Stimulated activated effector memory CD8-positive, alpha-beta T cell treated with anti-CD3 and anti-CD28 coated beads, Interleukin-12 subunit alpha, Interleukin-12 subunit beta, amount 100 ng/mL, for 72 hours (primary cell): ENCODE results near the gene RXFP3.

Source experiments
- ATAC-seq: fragments of 150-1000 bp; cut with Tn5 transposase; 2 replicates; pipeline ENCODE4 v1.10.0; 2021
- DNase-seq, 2 donors: peaks; one replicate each; pipeline ENCODE4 v3.0.0; 2021 to 2022; ENCODE audit warnings: low spot score in 2 of 2
- H3K27ac Mint-ChIP-seq: one replicate; pipeline ENCODE4 v1.8.0; 2022; ENCODE audit warnings: mild to moderate bottlenecking, mixed read lengths
- H3K36me3 Mint-ChIP-seq: one replicate; pipeline ENCODE4 v1.8.0; 2022; ENCODE audit warnings: mild to moderate bottlenecking, mixed read lengths
- H3K4me1 Mint-ChIP-seq: one replicate; pipeline ENCODE4 v1.8.0; 2022; ENCODE audit warnings: mixed read lengths
- H3K4me3 Mint-ChIP-seq: one replicate; pipeline ENCODE4 v1.8.0; 2022; ENCODE audit warnings: mild to moderate bottlenecking, mixed read lengths
- H3K9me3 Mint-ChIP-seq: one replicate; pipeline ENCODE4 v1.8.0; 2022; ENCODE audit warnings: mixed read lengths

The RXFP3 gene

GRCh38 chr5:33957577-33958150 is 21.5 kb downstream of the RXFP3 start:
- no peaks in the 10 kb centered on the region for H3K9me3 Mint-ChIP-seq
- ATAC-seq (no peak), DNase-seq (no peak)
- no peaks in the 10 kb centered on the region for H3K36me3 Mint-ChIP-seq
- no peak overlapping the region for H3K27ac Mint-ChIP-seq
- no peak overlapping the region for H3K4me3 Mint-ChIP-seq
- no peaks in the 10 kb centered on the region for H3K4me1 Mint-ChIP-seq

- Mint-ChIP-seq H3K4me3 (no peak overlapping the region), H3K9me3 (no peaks in the 10 kb centered on the region), H3K4me1 (no peaks in the 10 kb centered on the region), H3K36me3 (no peaks in the 10 kb centered on the region), H3K27ac (no peak overlapping the region)
- ATAC-seq (no peak), DNase-seq (no peak)
Measured at GRCh38 chr5:33958176-33958575, 22.0 kb downstream of the RXFP3 start.

- DNase-seq = no peak
- H3K4me1 Mint-ChIP-seq = no peaks in the 10 kb centered on the region
- H3K27ac Mint-ChIP-seq = no peak overlapping the region
- no peaks in the 10 kb centered on the region for H3K36me3 Mint-ChIP-seq
- no peaks in the 10 kb centered on the region for H3K9me3 Mint-ChIP-seq
- H3K4me3 Mint-ChIP-seq = no peak overlapping the region
- ATAC-seq = peak; percentile 56
Measured at GRCh38 chr5:33964132-33964700, 28.0 kb downstream of the RXFP3 start.

- Mint-ChIP-seq H3K4me1 (no peaks in the 10 kb centered on the region), H3K27ac (no peak overlapping the region), H3K9me3 (no peaks in the 10 kb centered on the region), H3K4me3 (no peak overlapping the region), H3K36me3 (no peaks in the 10 kb centered on the region)
- DNase-seq (no peak), ATAC-seq (no peak)
Measured at GRCh38 chr5:33966805-33967204, 30.6 kb downstream of the RXFP3 start.

- Mint-ChIP-seq H3K4me1 (no peaks in the 10 kb centered on the region), H3K4me3 (no peak overlapping the region), H3K27ac (no peak overlapping the region), H3K9me3 (no peaks in the 10 kb centered on the region), H3K36me3 (no peaks in the 10 kb centered on the region)
- DNase-seq (no peak), ATAC-seq (no peak)
Measured at GRCh38 chr5:33968211-33969005, 32.2 kb downstream of the RXFP3 start.

- no peaks in the 10 kb centered on the region for H3K4me1 Mint-ChIP-seq
- no peaks in the 10 kb centered on the region for H3K9me3 Mint-ChIP-seq
- H3K36me3 Mint-ChIP-seq = no peaks in the 10 kb centered on the region
- H3K4me3 Mint-ChIP-seq = no peak overlapping the region
- no peak overlapping the region for H3K27ac Mint-ChIP-seq
- ATAC-seq (peak; percentile 53), DNase-seq (no peak)
Measured at GRCh38 chr5:33969572-33970452, 33.6 kb downstream of the RXFP3 start.

- Mint-ChIP-seq H3K36me3 (no peaks in the 10 kb centered on the region), H3K4me1 (no peaks in the 10 kb centered on the region), H3K9me3 (no peaks in the 10 kb centered on the region), H3K27ac (no peak overlapping the region), H3K4me3 (no peak overlapping the region)
- ATAC-seq = peak; percentile 36
- no peak for DNase-seq
Measured at GRCh38 chr5:33973271-33973670, 37.1 kb downstream of the RXFP3 start.

GRCh38 chr5:33975852-33976251 is 39.7 kb downstream of the RXFP3 start:
- Mint-ChIP-seq H3K9me3 (no peaks in the 10 kb centered on the region), H3K36me3 (no peaks in the 10 kb centered on the region), H3K4me3 (no peak overlapping the region), H3K27ac (no peak overlapping the region), H3K4me1 (no peaks in the 10 kb centered on the region)
- DNase-seq (no peak), ATAC-seq (no peak)

GRCh38 chr5:33976307-33976706 is 40.1 kb downstream of the RXFP3 start:
- no peak overlapping the region for H3K4me3 Mint-ChIP-seq
- ATAC-seq (no peak), DNase-seq (no peak)
- H3K9me3 Mint-ChIP-seq = no peaks in the 10 kb centered on the region
- H3K4me1 Mint-ChIP-seq = no peaks in the 10 kb centered on the region
- no peak overlapping the region for H3K27ac Mint-ChIP-seq
- H3K36me3 Mint-ChIP-seq = no peaks in the 10 kb centered on the region

GRCh38 chr5:33978306-33978705 is 42.1 kb downstream of the RXFP3 start:
- no peak overlapping the region for H3K4me3 Mint-ChIP-seq
- ATAC-seq = no peak
- H3K4me1 Mint-ChIP-seq = no peaks in the 10 kb centered on the region
- H3K27ac Mint-ChIP-seq = no peak overlapping the region
- no peaks in the 10 kb centered on the region for H3K9me3 Mint-ChIP-seq
- H3K36me3 Mint-ChIP-seq = no peaks in the 10 kb centered on the region
- DNase-seq = no peak

GRCh38 chr5:33980030-33980429 is 43.8 kb downstream of the RXFP3 start:
- Mint-ChIP-seq H3K27ac (no peak overlapping the region), H3K9me3 (no peaks in the 10 kb centered on the region)

GRCh38 chr5:33981408-33982162 is 45.4 kb downstream of the RXFP3 start:
- H3K27ac Mint-ChIP-seq = no peak overlapping the region
- no peaks in the 10 kb centered on the region for H3K36me3 Mint-ChIP-seq
- no peaks in the 10 kb centered on the region for H3K9me3 Mint-ChIP-seq
- ATAC-seq (no peak), DNase-seq (no peak)
- H3K4me3 Mint-ChIP-seq = no peak overlapping the region
- no peaks in the 10 kb centered on the region for H3K4me1 Mint-ChIP-seq

More at GRCh38 chr5:33980030-33980429, 43.8 kb downstream of the RXFP3 start:
- Mint-ChIP-seq H3K4me1 (no peaks in the 10 kb centered on the region), H3K4me3 (no peak overlapping the region), H3K36me3 (no peaks in the 10 kb centered on the region)
- ATAC-seq (no peak), DNase-seq (no peak)

GRCh38 chr5:33984178-33984577 is 48.0 kb downstream of the RXFP3 start:
- H3K4me3 Mint-ChIP-seq = no peak overlapping the region
- peaks cover 20% of the 10 kb centered on the region for H3K36me3 Mint-ChIP-seq
- ATAC-seq = no peak
- no peak overlapping the region for H3K27ac Mint-ChIP-seq
- no peak for DNase-seq
- no peaks in the 10 kb centered on the region for H3K4me1 Mint-ChIP-seq
- H3K9me3 Mint-ChIP-seq = no peaks in the 10 kb centered on the region

- DNase-seq = no peak
- ATAC-seq = no peak
- Mint-ChIP-seq H3K4me1 (no peaks in the 10 kb centered on the region), H3K4me3 (no peak within 1 kb of the TSS), H3K27ac (no peak within 1 kb of the TSS), H3K9me3 (no peaks in the 10 kb centered on the region), H3K36me3 (peaks cover 23% of the 10 kb centered on the region)
Measured at GRCh38 chr5:33984671-33985124, 48.5 kb downstream of the RXFP3 start, which contains the start of gene SLC45A2. TSS of gene SLC45A2 (minus strand) at chr5:33984693. CDS start at chr5:33984583, 110 bp downstream.
